Heart right ventricle (tissue), 16 donors: ENCODE measurements around the gene GPR183. TPM values are rescaled to one million over a fixed set of nuclear protein-coding genes. Genes with fewer than 3 reads are reported as not detected.
A peak's percentile ranks its signal among the peaks of the same experiment; 100 is the strongest.

Experiments
- ATAC-seq, 8 donors: fragments of 200-7000 bp; cut with Tn5 transposase; one replicate each; pipeline ENCODE4 v1.9.1; 2020; ENCODE audit warnings: mild to moderate bottlenecking in 8 of 8, moderate library complexity in 8 of 8, moderate number of reproducible peaks in 1 of 8
- DNase-seq, 2 donors: peaks; one replicate each; pipeline ENCODE4 v3.0.0-alpha.2; 2020
- H3K27ac ChIP-seq, 10 donors: fragments of 200-600 bp; sonication (generic) in 2 of 10; one replicate each; pipeline versions ENCODE4 v1.5.0 to v1.8.0; 2020 to 2022; ENCODE audit warnings: mild to moderate bottlenecking in 3 of 10
- H3K27me3 ChIP-seq, 7 donors: fragments of 200-600 bp; one replicate each; pipeline ENCODE4 v1.8.0; 2021 to 2022; ENCODE audit warnings: mild to moderate bottlenecking in 2 of 7
- H3K36me3 ChIP-seq, 9 donors: fragments of 200-600 bp; sonication (generic) in 1 of 9; one replicate each; pipeline versions ENCODE4 v1.5.0 to v1.8.0; 2020 to 2022; ENCODE audit warnings: mild to moderate bottlenecking in 2 of 9
- H3K4me1 ChIP-seq, 9 donors: fragments of 200-600 bp; sonication (generic) in 1 of 9; one replicate each; pipeline versions ENCODE4 v1.5.0 to v1.8.0; 2020 to 2022; ENCODE audit warnings: mild to moderate bottlenecking in 4 of 9
- H3K4me3 ChIP-seq, 10 donors: fragments of 200-600 bp; sonication (generic) in 2 of 10; one replicate each; pipeline versions ENCODE4 v1.5.0 to v1.8.0; 2020 to 2022; ENCODE audit warnings: mild to moderate bottlenecking in 7 of 10, moderate library complexity in 2 of 10
- H3K9me3 ChIP-seq, 11 donors: fragments of 200-600 bp in 10 of 11; sonication (generic) in 2 of 11; one replicate each; pipeline versions ENCODE4 v1.5.0 to v1.8.0; 2013 to 2022; ENCODE audit warnings: mild to moderate bottlenecking in 2 of 11, control low read depth in 1 of 11, moderate library complexity in 1 of 11
- CTCF ChIP-seq, 9 donors: fragments of 200-600 bp; sonication (generic) in 2 of 9; IDR thresholded peaks; one replicate each; pipeline versions ENCODE4 v1.5.0 to v1.8.0; 2021 to 2022; ENCODE audit warnings: antibody characterized with exemption in 9 of 9, mild to moderate bottlenecking in 5 of 9, moderate library complexity in 1 of 9
- WGBS, 2 donors: extraction: QIAGEN DNeasy Blood & Tissue Kit; methylation state at CpG; one replicate each; pipeline ENCODE4 v1.1.7; 2013; ENCODE audit warnings: inconsistent platforms in 1 of 2; 5-methylcytosine and 5-hydroxymethylcytosine counted together
- intact Hi-C, 10 donors: fragments of 100-400 bp; cut with DNase I; formaldehyde crosslinking; loops; one replicate each; pipeline versions ENCODE4 v1.11.1 to v1.14.2; 2022
- polyA plus RNA-seq, 2 donors: library from polyadenylated mRNA; stranded (reverse); fragments of 200-250 nt; gene quantifications; one replicate each; pipeline ENCODE4 v1.2.3, GENCODE V29; 2013
- total RNA-seq, 10 donors: library from RNA; stranded (reverse); fragmentation: NEBNext Ultra II Directional in 3 of 10; extraction: Animal tissue kit (Norgen Biotek cat#: 25700) in 3 of 10; gene quantifications; one replicate each; pipeline versions ENCODE4 v1.2.1 to v1.2.4, GENCODE V29; 2021 to 2023
- donor health status: Arrhythmogenic right ventricular cardiomyopathy.
- donor health status: ischemic (EF 13 %, LVEDD 7.1; RV severe dilation, severe dysfunction).
- donor health status: healthy with polysubstance abuse.
- donor health status: DM: no; HTN: yes; CAD: no.
- donor health status: DM: no; HTN: no; CAD: no.
- donor health status: ischemic (EF 25% LVEDD 6.9; RV normal size, moderate dysfunction).
- donor health status: ischemic (EF 25% LVEDD 5.7; RV mildly dilated, moderate dysfunction).
- donor health status: healthy.
- donor health status: DM: yes; HTN: yes; CAD: no.
- donor health status: Ischemic cardiomyopathy.
- donor health status: ischemic (EF 35%, LVEDD 5.7; RV mildly dilated, moderate dysfunction).
- donor health status: nonischemic (EF 11% LVEDD 7.7; RV severe dilation, severe dysfunction).
- donor health status: DM: yes; HTN: yes; CAD: no.
- donor health status: PGD.
- donor health status: ischemic (EF 29% LVEDD 5.4; RV normal size, mild dysfunction).
- donor health status: nonischemic (EF 23%, LVEDD 6.1; RV moderate dilation, normal function).

The GPR183 gene
- total and polyA plus RNA-seq, 12 donors: 0.49 to 8.6 (median 2.0) TPM

GRCh38 chr13:99294958-99295357 is 12.2 kb downstream of the GPR183 start:
- no peak overlapping the region for H3K4me3 ChIP-seq
- no peaks in the 10 kb centered on the region for H3K9me3 ChIP-seq
- DNase-seq (no peak), ATAC-seq (no peak)
- no peak for TF ChIP-seq CTCF (IDR thresholded peaks at IDR 0.05)
- 81 to 85% methylated on average over 7 of the region's 7 CpGs for WGBS, 2 donors
- peaks cover 0 to 80% (median 0%) of the 10 kb centered on the region in 9 donors for H3K4me1 ChIP-seq
- H3K27ac ChIP-seq: peak overlapping the region in 1 of 10 donors; percentile 17
- peaks cover 0 to 10% (median 0%) of the 10 kb centered on the region in 9 donors for H3K36me3 ChIP-seq
- intact Hi-C loops: no loop called here
- H3K27me3 ChIP-seq: no peaks in the 10 kb centered on the region

- no peak for TF ChIP-seq CTCF (IDR thresholded peaks at IDR 0.05)
- no peak for ATAC-seq
- intact Hi-C loops: no loop called here
Observed at GRCh38 chr13:99294198-99294597, 13.0 kb downstream of the GPR183 start.

GRCh38 chr13:99293178-99293577 is 14.0 kb downstream of the GPR183 start:
- no peak overlapping the region for H3K4me3 ChIP-seq
- peaks cover 0 to 80% (median 3%) of the 10 kb centered on the region in 9 donors for H3K4me1 ChIP-seq
- 86 to 95% methylated on average over 2 of the region's 2 CpGs for WGBS, 2 donors
- H3K27me3 ChIP-seq: no peaks in the 10 kb centered on the region
- DNase-seq: no peak
- no peak for TF ChIP-seq CTCF (IDR thresholded peaks at IDR 0.05)
- H3K9me3 ChIP-seq: no peaks in the 10 kb centered on the region
- intact Hi-C loops: no loop called here
- ATAC-seq: peak in 2 of 8 donors; percentile 15 to 45
- peaks cover 0 to 11% (median 0%) of the 10 kb centered on the region in 9 donors for H3K36me3 ChIP-seq
- H3K27ac ChIP-seq: peak overlapping the region in 1 of 10 donors; percentile 48

More at GRCh38 chr13:99294198-99294597, 13.0 kb downstream of the GPR183 start:
- no peaks in the 10 kb centered on the region for H3K9me3 ChIP-seq
- no peak for DNase-seq
- no peak overlapping the region for H3K27ac ChIP-seq
- peaks cover 0 to 80% (median 0%) of the 10 kb centered on the region in 9 donors for H3K4me1 ChIP-seq
- H3K36me3 ChIP-seq: peaks cover 0 to 11% (median 0%) of the 10 kb centered on the region in 9 donors
- no peaks in the 10 kb centered on the region for H3K27me3 ChIP-seq
- no peak overlapping the region for H3K4me3 ChIP-seq

- Histone ChIP-seq H3K27me3 (no peaks in the 10 kb centered on the region), H3K4me3 (no peak overlapping the region), H3K4me1 (peaks cover 3 to 78% (median 26%) of the 10 kb centered on the region in 9 donors), H3K36me3 (peaks cover 0 to 11% (median 0%) of the 10 kb centered on the region in 9 donors), H3K9me3 (no peaks in the 10 kb centered on the region), H3K27ac (no peak overlapping the region)
- WGBS, 2 donors: 80 to 84% methylated on average over 3 of the region's 3 CpGs
- no peak for DNase-seq
- intact Hi-C loops: no loop called here
- ATAC-seq: no peak
- no peak for TF ChIP-seq CTCF (IDR thresholded peaks at IDR 0.05)
Observed at GRCh38 chr13:99290894-99291293, 16.3 kb downstream of the GPR183 start.
